Measurements from ENCODE around the gene KIAA0586.
"Not testable (repeated sequence)": the region's sequence is repeated elsewhere in the genome, so short reads cannot be mapped to it uniquely, and the experiment has no call there.

KIAA0586 gene

DNA sequence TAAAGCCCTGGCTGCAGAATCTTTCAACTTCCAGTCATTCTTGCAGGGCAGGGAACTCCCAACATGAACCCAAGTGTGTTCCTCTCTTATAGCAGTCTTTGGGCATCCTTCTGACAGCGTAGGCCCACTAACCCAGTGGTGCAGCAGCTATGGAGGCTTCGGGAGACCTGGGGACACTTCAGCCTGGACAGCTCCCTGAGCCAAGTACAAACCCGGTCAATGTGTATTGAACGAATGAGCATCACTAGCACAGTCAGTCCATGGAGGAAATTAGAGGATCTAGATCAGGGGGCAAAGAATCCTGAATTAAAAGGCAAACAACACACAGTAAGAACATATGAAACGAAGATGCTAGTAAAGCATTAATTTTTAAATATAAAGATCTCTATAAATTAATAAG, 41.8 kb downstream of the KIAA0586 start:
- no peak overlapping the region for H3K9ac ChIP-seq (ENCODE audit: low read length)
- no peaks in the 10 kb centered on the region for H3K9me3 ChIP-seq (ENCODE audit: insufficient read depth, low read length)
- H3K4me3 ChIP-seq (ENCODE audit: low read length): no peak overlapping the region
- no peaks in the 10 kb centered on the region for H3K27me3 ChIP-seq (ENCODE audit: low read depth, low read length)
- H3K79me2 ChIP-seq (ENCODE audit: low read length): no peaks in the 10 kb centered on the region
- TF ChIP-seq EZH2phosphoT487 (IDR thresholded peaks at IDR 0.05; ENCODE audit: low read depth): no peak
- TF ChIP-seq, protein P1, sequence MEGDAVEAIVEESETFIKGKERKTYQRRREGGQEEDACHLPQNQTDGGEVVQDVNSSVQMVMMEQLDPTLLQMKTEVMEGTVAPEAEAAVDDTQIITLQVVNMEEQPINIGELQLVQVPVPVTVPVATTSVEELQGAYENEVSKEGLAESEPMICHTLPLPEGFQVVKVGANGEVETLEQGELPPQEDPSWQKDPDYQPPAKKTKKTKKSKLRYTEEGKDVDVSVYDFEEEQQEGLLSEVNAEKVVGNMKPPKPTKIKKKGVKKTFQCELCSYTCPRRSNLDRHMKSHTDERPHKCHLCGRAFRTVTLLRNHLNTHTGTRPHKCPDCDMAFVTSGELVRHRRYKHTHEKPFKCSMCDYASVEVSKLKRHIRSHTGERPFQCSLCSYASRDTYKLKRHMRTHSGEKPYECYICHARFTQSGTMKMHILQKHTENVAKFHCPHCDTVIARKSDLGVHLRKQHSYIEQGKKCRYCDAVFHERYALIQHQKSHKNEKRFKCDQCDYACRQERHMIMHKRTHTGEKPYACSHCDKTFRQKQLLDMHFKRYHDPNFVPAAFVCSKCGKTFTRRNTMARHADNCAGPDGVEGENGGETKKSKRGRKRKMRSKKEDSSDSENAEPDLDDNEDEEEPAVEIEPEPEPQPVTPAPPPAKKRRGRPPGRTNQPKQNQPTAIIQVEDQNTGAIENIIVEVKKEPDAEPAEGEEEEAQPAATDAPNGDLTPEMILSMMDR (IDR thresholded peaks at IDR 0.05; ENCODE audit: low read depth, low read length): no peak
- H2AFZ ChIP-seq (ENCODE audit: low read depth, low read length): no peak overlapping the region
- H4K20me1 ChIP-seq (ENCODE audit: insufficient read depth, low read length): no peaks in the 10 kb centered on the region
- H3K4me2 ChIP-seq (ENCODE audit: low read length): no peak overlapping the region
- H3K36me3 ChIP-seq (replicated peaks; ENCODE audit: low read depth, low read length): peaks cover 10% of the 10 kb centered on the region
- no peaks in the 10 kb centered on the region for H3K4me1 ChIP-seq (ENCODE audit: low read length)
- H3K27ac ChIP-seq (ENCODE audit: low read length): no peak overlapping the region

GRCh38 chr14:58476320-58476719, 48.8 kb downstream of the KIAA0586 start:
- TF ChIP-seq EZH2phosphoT487 (IDR thresholded peaks at IDR 0.05; ENCODE audit: low read depth): no peak
- TF ChIP-seq, protein P1 (IDR thresholded peaks at IDR 0.05; ENCODE audit: low read depth, low read length): no peak
- Histone ChIP-seq H3K27ac (ENCODE audit: low read length) (no peak overlapping the region), H3K27me3 (ENCODE audit: low read depth, low read length) (no peaks in the 10 kb centered on the region), H3K4me2 (ENCODE audit: low read length) (no peak overlapping the region), H3K36me3 (replicated peaks; ENCODE audit: low read depth, low read length) (peaks cover 8% of the 10 kb centered on the region), H3K4me1 (ENCODE audit: low read length) (peaks cover 30% of the 10 kb centered on the region), H3K9me3 (ENCODE audit: insufficient read depth, low read length) (no peaks in the 10 kb centered on the region), H3K4me3 (ENCODE audit: low read length) (no peak overlapping the region), H2AFZ (ENCODE audit: low read depth, low read length) (no peak overlapping the region), H4K20me1 (ENCODE audit: insufficient read depth, low read length) (no peaks in the 10 kb centered on the region), H3K79me2 (ENCODE audit: low read length) (no peaks in the 10 kb centered on the region), H3K9ac (ENCODE audit: low read length) (no peak overlapping the region)

GRCh38 chr14:58477653-58478052, 50.1 kb downstream of the KIAA0586 start:
- no peak overlapping the region for H3K9ac ChIP-seq (ENCODE audit: low read length)
- H3K9me3 ChIP-seq (ENCODE audit: insufficient read depth, low read length): no peaks in the 10 kb centered on the region
- no peak overlapping the region for H2AFZ ChIP-seq (ENCODE audit: low read depth, low read length)
- H3K27ac ChIP-seq (ENCODE audit: low read length): no peak overlapping the region
- H3K27me3 ChIP-seq (ENCODE audit: low read depth, low read length): no peaks in the 10 kb centered on the region
- H3K36me3 ChIP-seq (replicated peaks; ENCODE audit: low read depth, low read length): peaks cover 8% of the 10 kb centered on the region
- H3K79me2 ChIP-seq (ENCODE audit: low read length): no peaks in the 10 kb centered on the region
- no peak for TF ChIP-seq EZH2phosphoT487 (IDR thresholded peaks at IDR 0.05; ENCODE audit: low read depth)
- TF ChIP-seq, protein P1 (IDR thresholded peaks at IDR 0.05; ENCODE audit: low read depth, low read length): no peak
- peaks cover 30% of the 10 kb centered on the region for H3K4me1 ChIP-seq (ENCODE audit: low read length)
- no peak overlapping the region for H3K4me3 ChIP-seq (ENCODE audit: low read length)
- no peaks in the 10 kb centered on the region for H4K20me1 ChIP-seq (ENCODE audit: insufficient read depth, low read length)
- no peak overlapping the region for H3K4me2 ChIP-seq (ENCODE audit: low read length)

DNA sequence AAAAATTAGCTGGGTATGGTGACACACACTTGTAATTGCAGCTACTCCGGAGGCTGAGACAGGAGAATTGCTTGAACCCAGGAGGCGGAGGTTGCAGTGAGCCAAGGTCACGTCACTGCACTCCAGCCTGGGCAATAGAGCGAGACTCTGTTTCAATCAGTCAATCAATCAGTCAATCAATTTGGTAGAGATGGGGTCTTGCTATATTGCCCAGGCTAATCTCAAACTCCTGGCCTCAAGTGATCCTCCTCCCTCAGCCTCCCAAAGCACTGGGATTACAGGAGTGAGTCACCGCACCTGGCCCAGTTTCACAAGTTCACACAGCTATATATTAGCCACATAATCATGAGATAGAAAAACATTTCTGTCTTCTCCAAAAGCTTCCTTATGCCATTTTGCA, 50.8 kb downstream of the KIAA0586 start:
- not testable (repeated sequence) for H4K20me1 ChIP-seq (ENCODE audit: insufficient read depth, low read length); H3K4me2 ChIP-seq (ENCODE audit: low read length); H2AFZ ChIP-seq (ENCODE audit: low read depth, low read length); H3K4me3 ChIP-seq (ENCODE audit: low read length); H3K9me3 ChIP-seq (ENCODE audit: insufficient read depth, low read length); H3K36me3 ChIP-seq (replicated peaks; ENCODE audit: low read depth, low read length); H3K27me3 ChIP-seq (ENCODE audit: low read depth, low read length); H3K27ac ChIP-seq (ENCODE audit: low read length); H3K9ac ChIP-seq (ENCODE audit: low read length); H3K79me2 ChIP-seq (ENCODE audit: low read length)
- peaks cover 30% of the 10 kb centered on the region for H3K4me1 ChIP-seq (ENCODE audit: low read length)

DNA sequence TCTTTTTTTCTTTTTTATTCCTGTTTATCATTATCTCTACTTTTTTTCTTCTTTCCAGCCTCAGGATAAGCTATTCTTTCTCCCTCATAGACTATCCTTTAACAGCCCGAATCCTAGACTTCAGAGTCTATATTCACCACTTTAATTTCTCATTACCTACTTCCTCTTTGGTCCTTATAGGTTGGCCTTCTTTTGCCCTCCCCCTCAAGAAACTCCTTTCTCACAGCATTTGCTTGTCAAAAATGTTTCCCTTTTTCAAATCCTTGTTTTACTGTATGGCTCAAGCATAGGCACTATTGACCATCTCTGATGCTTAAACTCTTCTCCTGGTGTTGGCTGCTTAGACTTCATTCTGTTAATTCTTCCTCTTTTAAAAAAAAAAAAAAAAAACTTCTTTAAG, 52.5 kb downstream of the KIAA0586 start:
- Histone ChIP-seq H3K27me3 (ENCODE audit: low read depth, low read length) (no peaks in the 10 kb centered on the region), H3K27ac (ENCODE audit: low read length) (peak overlapping the region; percentile 62), H3K4me2 (ENCODE audit: low read length) (peak overlapping the region; percentile 61), H3K79me2 (ENCODE audit: low read length) (no peaks in the 10 kb centered on the region), H3K9me3 (ENCODE audit: insufficient read depth, low read length) (no peaks in the 10 kb centered on the region), H3K4me3 (ENCODE audit: low read length) (peak overlapping the region; percentile 27; the same call in 1 of the 2 replicates), H3K36me3 (replicated peaks; ENCODE audit: low read depth, low read length) (peaks cover 4% of the 10 kb centered on the region), H3K9ac (ENCODE audit: low read length) (no peak overlapping the region), H3K4me1 (ENCODE audit: low read length) (peaks cover 30% of the 10 kb centered on the region), H4K20me1 (ENCODE audit: insufficient read depth, low read length) (no peaks in the 10 kb centered on the region), H2AFZ (ENCODE audit: low read depth, low read length) (no peak overlapping the region)
- TF ChIP-seq, protein P1 (IDR thresholded peaks at IDR 0.05; ENCODE audit: low read depth, low read length): no peak
- no peak for TF ChIP-seq EZH2phosphoT487 (IDR thresholded peaks at IDR 0.05; ENCODE audit: low read depth)
